ENCODE results near the gene ABITRAM. TPM values are rescaled to one million over a fixed set of nuclear protein-coding genes. Genes with fewer than 3 reads are reported as not detected.

ABITRAM gene
- total RNA-seq, 1 experiment from 2014 or later: 13.4 TPM

- ChIA-PET POLR2A (no interaction called here), RAD21 (ENCODE audit: low non-redundant PET in 1 of 2, low total read pairs in 2 of 2, uncharacterized antibody in 2 of 2, unreplicated experiment in 2 of 2) (no interaction called here), CTCF (no interaction called here)
- Histone ChIP-seq H4K20me1 (ENCODE audit: insufficient read depth) (no peaks in the 10 kb centered on the region), H3K4me1 (ENCODE audit: control insufficient read depth in 1 of 2, insufficient read depth in 2 of 2, low read length in 2 of 2) (no peaks in the 10 kb centered on the region), H3K4me3 (replicated peaks in 1 of 2; ENCODE audit: low read depth in 1 of 2, low read length in 2 of 2) (no peak overlapping the region), H2AFZ (ENCODE audit: low read depth, low read length, poor library complexity, severe bottlenecking) (no peak overlapping the region), H3K79me2 (ENCODE audit: insufficient read depth, low read length) (no peaks in the 10 kb centered on the region), H3K9ac (ENCODE audit: low read length) (no peak overlapping the region), H3K9me2 (ENCODE audit: insufficient read depth) (no peaks in the 10 kb centered on the region), H3K27me3 (ENCODE audit: insufficient read depth, low read length) (no peaks in the 10 kb centered on the region), H3K36me3 (ENCODE audit: control insufficient read depth in 1 of 2, insufficient read depth in 2 of 2, low read length in 2 of 2) (peaks cover 45% of the 10 kb centered on the region in 2 experiments), H3K27ac (ENCODE audit: low read depth, low read length) (no peak overlapping the region), H3K4me2 (ENCODE audit: low read length) (no peak overlapping the region), H3K9me3 (ENCODE audit: control insufficient read depth in 1 of 2, insufficient read depth in 1 of 2, low read depth in 1 of 2, low read length in 2 of 2) (no peaks in the 10 kb centered on the region)
- no TSS peak for BruUV-seq (replicated peaks)
- intact Hi-C loops (cut with micrococcal nuclease): no loop called here
- DNase-seq (ENCODE audit: low read depth, low spot score) (no peak), ATAC-seq (no peak)
- no peak for TF ChIP-seq EZH2 (IDR thresholded peaks at IDR 0.05)
- no peak for TF ChIP-seq CEBPB (IDR thresholded peaks at IDR 0.05; ENCODE audit: low read depth)
- no peak for TF ChIP-seq SP1 (IDR thresholded peaks at IDR 0.05; ENCODE audit: low read depth)
- no peak for TF ChIP-seq POLR2AphosphoS5 (IDR thresholded peaks at IDR 0.05; ENCODE audit: low read depth, low read length)
- no peak for TF ChIP-seq EZH2phosphoT487 (IDR thresholded peaks at IDR 0.05; ENCODE audit: borderline replicate concordance)
- TF ChIP-seq RAD21 (IDR thresholded peaks at IDR 0.05; ENCODE audit: low read depth): no peak
- no peak for TF ChIP-seq JUND (IDR thresholded peaks at IDR 0.05)
- no peak for TF ChIP-seq ZBTB33 (IDR thresholded peaks at IDR 0.05; ENCODE audit: extremely low read depth, insufficient replicate concordance, low read length)
- no peak for TF ChIP-seq ZNF274 (IDR thresholded peaks at IDR 0.05; ENCODE audit: low read depth, low read length)
- TF ChIP-seq TCF7L2 (IDR thresholded peaks at IDR 0.05; ENCODE audit: borderline replicate concordance, extremely low read depth, insufficient read depth, insufficient read length): no peak
- TF ChIP-seq ELF1 (IDR thresholded peaks at IDR 0.05; ENCODE audit: borderline replicate concordance, low read depth): no peak
- no peak for TF ChIP-seq ZFX (IDR thresholded peaks at IDR 0.05)
- no peak for TF ChIP-seq REST (IDR thresholded peaks at IDR 0.05; ENCODE audit: low read depth)
- no peak for TF ChIP-seq SIN3A (IDR thresholded peaks at IDR 0.05; ENCODE audit: low read depth)
These were observed 28.7 kb upstream of the ABITRAM start for GRCh38 chr9:108905494-108905893.

All from HCT116 (cell line).